GM21717 (cell line): Measurements from ENCODE around the gene SLC35G4.
"Not testable (repeated sequence)": the region's sequence is repeated elsewhere in the genome, so short reads cannot be mapped to it uniquely, and the experiment has no call there.

Source experiments
- ATAC-seq: cut with Tn5 transposase; IDR thresholded peaks from one replicate; pipeline ENCODE4 v1.9.1; 2021; ENCODE audit warnings: mild to moderate bottlenecking, moderate library complexity; ENCODE audit not compliant: unreplicated experiment

SLC35G4 gene

DNA sequence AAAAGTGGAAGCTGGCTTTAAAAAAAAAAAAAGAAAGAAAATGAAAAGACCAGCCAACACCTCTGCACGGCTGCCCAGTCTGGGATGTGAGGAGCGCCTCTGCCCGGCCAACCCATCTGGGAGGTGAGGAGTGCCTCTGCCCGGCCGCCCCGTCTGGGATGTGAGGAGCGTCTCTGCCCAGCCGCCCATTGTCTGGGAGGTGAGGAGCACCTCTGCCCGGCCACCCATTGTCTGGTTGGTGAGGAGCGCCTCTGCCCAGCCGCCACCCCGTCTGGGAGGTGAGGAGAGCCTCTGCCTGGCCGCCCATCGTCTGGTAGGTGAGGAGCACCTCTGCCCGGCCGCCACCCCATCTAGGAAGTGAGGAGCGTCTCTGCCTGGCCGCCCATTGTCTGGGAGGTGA lies 3.7 kb downstream of the SLC35G4 start:
- not testable (repeated sequence) for ATAC-seq

GRCh38 chr18:11613611-11614010 lies 4.2 kb downstream of the SLC35G4 start:
- not testable (repeated sequence) for ATAC-seq

GRCh38 chr18:11614042-11614441 lies 4.6 kb downstream of the SLC35G4 start:
- ATAC-seq: not testable (repeated sequence)

DNA sequence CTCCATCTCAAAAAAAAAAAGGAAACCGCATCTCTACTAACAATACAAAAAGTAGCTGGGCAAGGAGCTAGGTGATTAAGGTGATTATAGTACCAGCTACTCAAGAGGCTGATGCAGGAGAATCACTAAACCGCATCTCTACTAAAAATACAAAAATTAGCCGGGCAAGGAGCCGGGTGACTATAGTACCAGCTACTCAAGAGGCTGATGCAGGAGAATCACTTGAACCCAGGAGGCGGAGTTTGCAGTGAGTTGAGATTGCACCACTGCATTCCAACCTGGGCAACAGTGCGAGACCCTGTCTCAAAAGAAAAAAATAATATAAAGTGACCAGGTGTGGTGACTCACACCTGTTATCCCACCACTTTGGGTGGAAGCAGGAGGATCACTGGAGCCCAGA lies 5.6 kb downstream of the SLC35G4 start:
- not testable (repeated sequence) for ATAC-seq

GRCh38 chr18:11647310-11647709 lies 37.9 kb downstream of the SLC35G4 start:
- not testable (repeated sequence) for ATAC-seq

GRCh38 chr18:11647804-11648203 lies 38.4 kb downstream of the SLC35G4 start:
- ATAC-seq: not testable (repeated sequence)

GRCh38 chr18:11649839-11650238 lies 40.4 kb downstream of the SLC35G4 start:
- no peak for ATAC-seq

DNA sequence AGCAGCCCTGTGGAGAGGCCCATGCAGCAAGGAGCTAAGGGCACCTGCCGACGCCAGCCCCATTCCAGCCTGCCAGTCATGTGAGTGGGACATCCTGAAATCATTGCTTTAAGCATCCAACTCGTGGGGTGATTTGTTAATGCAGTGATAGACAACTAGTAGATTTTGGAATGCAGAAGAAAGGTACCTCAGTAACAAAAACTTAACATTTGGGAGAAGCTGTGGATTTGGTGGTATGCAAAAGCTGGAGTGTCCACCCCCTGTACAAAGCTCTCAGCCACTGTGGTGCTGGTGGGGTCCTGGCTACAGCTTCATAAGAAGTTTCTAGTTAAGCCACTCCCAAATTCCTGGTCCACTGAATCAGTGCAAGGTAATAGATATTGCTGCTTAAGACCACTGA lies 42.5 kb downstream of the SLC35G4 start:
- ATAC-seq: no peak

- ATAC-seq: no peak
Measured at GRCh38 chr18:11653521-11653920, 44.1 kb downstream of the SLC35G4 start.

- no peak for ATAC-seq
Measured at GRCh38 chr18:11654736-11655605, 45.6 kb downstream of the SLC35G4 start.

DNA sequence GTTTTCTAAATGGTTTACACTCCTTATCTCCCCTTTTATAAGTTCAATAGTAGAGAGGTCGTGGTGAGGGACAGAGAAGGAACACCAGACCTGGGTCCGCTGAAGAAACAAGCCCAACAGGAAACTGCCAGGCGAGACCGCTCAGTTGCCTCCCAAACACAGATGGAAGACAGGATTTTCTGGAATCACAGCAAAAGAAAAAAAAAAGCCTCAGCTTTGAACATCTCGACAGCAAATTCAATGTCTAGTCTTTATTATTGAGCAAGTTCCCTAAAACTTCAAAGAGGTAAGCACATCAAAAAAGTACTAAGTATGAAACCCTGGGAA lies 46.2 kb downstream of the SLC35G4 start:
- no peak for ATAC-seq

DNA sequence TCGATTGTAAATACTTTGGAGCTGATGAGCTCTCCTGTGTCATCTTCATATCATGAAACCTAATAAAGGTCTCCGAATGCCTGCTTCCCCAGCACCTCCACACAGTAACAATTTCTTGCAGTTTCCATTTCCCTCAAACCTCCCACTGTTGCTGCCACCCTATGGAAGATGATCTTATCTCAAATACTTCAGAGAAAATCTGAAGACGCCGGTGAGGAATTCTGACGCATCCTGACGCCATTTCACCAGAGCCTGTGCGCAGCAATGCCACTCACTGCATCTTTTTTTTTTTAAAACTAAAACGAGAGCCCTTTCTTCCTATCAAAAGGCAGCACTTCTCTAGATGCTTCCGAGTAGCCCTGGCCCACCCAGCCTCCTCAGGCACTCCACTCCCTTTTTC lies 47.8 kb downstream of the SLC35G4 start:
- ATAC-seq: no peak

DNA sequence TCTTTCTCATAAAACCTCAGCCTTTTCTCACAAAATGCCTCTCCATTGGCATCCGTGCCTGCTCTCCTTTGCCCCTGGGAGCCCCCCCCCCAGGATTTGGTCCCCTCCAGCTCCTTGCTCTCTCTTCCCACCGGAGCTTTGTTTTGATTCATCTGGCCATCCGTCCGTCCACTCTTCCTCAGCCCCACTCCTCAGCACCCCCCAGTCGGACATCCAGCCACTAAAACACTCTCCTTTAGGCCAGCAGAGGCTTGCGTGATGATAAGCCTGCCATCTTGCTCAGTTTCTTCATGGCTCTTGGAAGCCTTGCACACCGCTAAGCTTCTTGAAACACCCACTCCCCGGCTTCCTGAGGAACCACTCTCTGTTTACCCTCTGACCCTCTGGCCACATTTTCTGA lies 48.2 kb downstream of the SLC35G4 start:
- ATAC-seq: no peak

DNA sequence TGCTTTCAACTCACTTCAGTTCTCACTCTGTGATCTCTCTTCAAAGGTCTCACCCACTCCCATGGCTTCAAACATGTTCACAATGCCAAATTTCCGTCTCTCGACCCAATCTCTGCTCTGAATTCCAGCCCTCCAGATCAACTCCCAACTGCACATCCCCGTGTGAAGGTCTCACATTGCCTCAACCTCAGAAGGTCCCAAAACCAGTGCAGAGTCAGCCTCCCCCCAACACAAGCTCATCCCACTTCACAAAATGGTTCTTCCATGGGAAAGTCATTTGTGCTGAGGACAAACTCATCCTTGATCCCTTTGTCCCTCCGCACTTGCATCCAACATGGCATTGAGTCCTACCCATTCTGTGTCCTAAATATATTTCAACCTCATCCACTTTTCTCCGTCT lies 48.6 kb downstream of the SLC35G4 start:
- no peak for ATAC-seq

- ATAC-seq: no peak
Measured at GRCh38 chr18:11658989-11659388, 49.6 kb downstream of the SLC35G4 start.
